H7 (cell line): ENCODE measurements around the gene MAB21L3. TPM values are rescaled to one million over a fixed set of nuclear protein-coding genes. Genes with fewer than 3 reads are reported as not detected.
A peak's percentile ranks its signal among the peaks of the same experiment; 100 is the strongest.

ENCODE experiments used
- DNase-seq: peaks from one replicate; pipeline ENCODE4 v3.0.0; 2012
- H3K27me3 ChIP-seq: 2 replicates; pipeline ENCODE4 v1.6.0; 2011; ENCODE audit warnings: mild to moderate bottlenecking, low read length; ENCODE audit not compliant: control insufficient read depth, insufficient read depth
- H3K36me3 ChIP-seq: replicated peaks from 2 replicates; pipeline ENCODE4 v1.5.1; 2011; ENCODE audit warnings: low read length; ENCODE audit not compliant: control insufficient read depth, insufficient read depth
- H3K4me3 ChIP-seq: 2 replicates; pipeline ENCODE4 v1.5.1; 2011; ENCODE audit warnings: low read depth, mild to moderate bottlenecking, control low read depth, low read length, moderate library complexity; ENCODE audit not compliant: insufficient read depth
- total RNA-seq: library from RNA; depleted of rRNA; stranded (reverse); fragments of >200 nt; shearing (Covaris generic); gene quantifications from 2 replicates; pipeline ENCODE4 v1.2.3, GENCODE V29; 2014

The MAB21L3 gene
- total RNA-seq, 1 experiment from 2014 or later = 0.07 TPM

- Histone ChIP-seq H3K36me3 (no peaks in the 10 kb centered on the region), H3K4me3 (no peak overlapping the region), H3K27me3 (no peaks in the 10 kb centered on the region)
- DNase-seq = no peak
Measured at GRCh38 chr1:116159177-116159576, 48.0 kb downstream of the MAB21L3 start.

GRCh38 chr1:116159611-116160010 is 48.4 kb downstream of the MAB21L3 start:
- no peaks in the 10 kb centered on the region for H3K36me3 ChIP-seq
- DNase-seq = no peak
- no peaks in the 10 kb centered on the region for H3K27me3 ChIP-seq
- H3K4me3 ChIP-seq = no peak overlapping the region

DNA sequence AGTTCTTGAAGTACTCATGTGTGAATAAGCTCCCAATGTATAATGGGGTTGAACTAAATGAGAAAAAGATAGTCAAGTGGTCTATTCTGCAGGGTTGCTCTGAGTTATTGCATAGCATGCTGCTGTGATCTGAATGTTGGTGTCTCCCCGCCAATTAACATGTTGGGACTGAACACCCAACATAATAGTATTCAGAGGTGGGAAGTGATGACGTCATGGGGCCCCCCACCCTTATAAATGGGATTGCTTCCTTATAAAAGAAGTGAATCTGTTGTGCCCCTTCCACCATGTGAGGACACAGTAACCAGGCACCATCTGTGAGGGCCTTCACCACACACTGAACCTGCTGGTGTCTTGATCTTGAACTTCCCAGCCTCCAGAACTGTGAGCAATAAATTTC is 50.2 kb downstream of the MAB21L3 start:
- Histone ChIP-seq H3K4me3 (no peak overlapping the region), H3K36me3 (no peaks in the 10 kb centered on the region), H3K27me3 (no peaks in the 10 kb centered on the region; the same call in 1 of the 2 replicates)
- DNase-seq = no peak

DNA sequence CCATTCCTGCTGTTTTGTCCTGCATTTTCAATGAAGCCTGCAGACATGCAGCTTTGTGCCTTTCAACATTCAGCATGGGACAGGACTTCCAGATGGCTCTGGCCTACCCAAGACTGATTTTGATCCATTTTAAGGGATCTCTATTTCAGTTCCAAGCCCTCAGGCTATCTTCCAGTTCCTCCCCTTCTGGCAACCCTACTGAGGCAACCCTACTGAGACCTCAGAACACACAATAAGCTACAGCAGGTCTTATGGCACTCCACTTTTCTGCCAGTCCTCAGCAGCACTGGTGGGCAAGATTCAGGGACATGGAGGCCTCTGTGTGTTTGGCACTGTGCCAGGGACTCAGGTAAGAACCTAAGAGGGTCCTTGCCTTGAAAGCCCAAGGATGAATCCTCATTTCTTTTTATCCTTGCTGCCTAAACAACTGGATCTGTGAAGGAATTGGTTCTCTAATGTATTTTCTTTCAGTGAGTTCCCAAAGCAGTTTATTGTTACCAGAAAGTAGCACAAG is 50.7 kb downstream of the MAB21L3 start:
- DNase-seq = no peak
- Histone ChIP-seq H3K4me3 (no peak overlapping the region), H3K27me3 (peaks cover 2% of the 10 kb centered on the region), H3K36me3 (no peaks in the 10 kb centered on the region)

- Histone ChIP-seq H3K4me3 (no peak overlapping the region), H3K36me3 (no peaks in the 10 kb centered on the region), H3K27me3 (peaks cover 14% of the 10 kb centered on the region)
- no peak for DNase-seq
Measured at GRCh38 chr1:116163533-116163932, 52.3 kb downstream of the MAB21L3 start.

GRCh38 chr1:116164150-116164549 is 53.0 kb downstream of the MAB21L3 start:
- Histone ChIP-seq H3K36me3 (no peaks in the 10 kb centered on the region), H3K27me3 (peaks cover 19% of the 10 kb centered on the region), H3K4me3 (no peak overlapping the region)
- no peak for DNase-seq

GRCh38 chr1:116164604-116165368 is 53.6 kb downstream of the MAB21L3 start:
- no peak overlapping the region for H3K4me3 ChIP-seq
- DNase-seq = no peak
- peaks cover 19% of the 10 kb centered on the region for H3K27me3 ChIP-seq
- H3K36me3 ChIP-seq = no peaks in the 10 kb centered on the region

- Histone ChIP-seq H3K36me3 (no peaks in the 10 kb centered on the region), H3K4me3 (no peak overlapping the region), H3K27me3 (peaks cover 19% of the 10 kb centered on the region)
- no peak for DNase-seq
Measured at GRCh38 chr1:116165572-116165971, 54.4 kb downstream of the MAB21L3 start.

DNA sequence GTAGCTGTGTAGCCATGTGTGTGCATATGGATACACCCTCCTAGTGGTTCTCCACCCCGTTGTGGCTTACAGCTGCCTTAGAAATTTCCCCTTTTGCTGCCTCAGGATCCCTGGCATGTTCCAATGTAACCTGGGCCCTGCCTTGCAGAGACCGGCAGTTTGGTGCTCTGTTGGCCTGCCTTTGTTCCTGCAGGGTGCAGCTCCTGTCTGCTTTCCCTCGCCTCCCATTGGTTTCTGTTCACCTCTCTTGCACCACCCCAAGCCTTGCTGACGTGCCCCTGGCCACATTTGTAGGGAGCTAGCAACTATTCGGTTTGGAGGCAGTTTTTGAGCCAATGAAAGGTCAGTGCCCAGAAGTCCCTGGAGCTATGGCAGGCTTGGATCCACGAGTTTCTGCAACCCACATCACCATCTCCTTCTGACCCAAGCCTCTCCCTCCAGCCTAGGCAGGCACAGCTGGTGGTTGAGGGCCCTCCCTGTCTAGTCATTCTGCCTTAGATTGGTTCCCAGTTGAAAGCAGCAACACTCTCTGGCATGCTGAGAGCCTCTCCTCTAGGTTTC is 54.9 kb downstream of the MAB21L3 start:
- H3K4me3 ChIP-seq = no peak overlapping the region
- H3K27me3 ChIP-seq = peaks cover 19% of the 10 kb centered on the region
- no peaks in the 10 kb centered on the region for H3K36me3 ChIP-seq
- DNase-seq = no peak

DNA sequence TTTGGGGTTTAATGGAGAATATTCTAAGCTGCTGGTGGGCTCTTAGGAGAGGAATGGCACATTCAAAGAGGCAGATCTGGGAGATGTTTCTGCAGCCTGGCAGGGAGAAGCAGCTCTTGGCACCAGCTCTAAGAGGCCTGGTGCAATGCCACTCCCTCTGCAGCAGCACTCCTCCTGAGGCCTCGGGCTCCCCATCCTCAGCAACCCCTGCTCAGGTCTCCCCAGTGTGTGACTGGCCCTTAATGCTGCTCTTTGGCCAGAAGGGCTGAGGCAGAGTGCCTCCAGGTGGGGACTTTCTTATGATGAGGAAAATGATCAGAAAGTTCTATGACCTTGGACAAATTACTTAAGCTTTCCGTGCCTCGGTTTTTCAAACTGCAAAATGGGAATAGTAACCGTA is 55.5 kb downstream of the MAB21L3 start:
- DNase-seq = no peak
- Histone ChIP-seq H3K27me3 (peaks cover 19% of the 10 kb centered on the region), H3K36me3 (no peaks in the 10 kb centered on the region), H3K4me3 (no peak overlapping the region)

DNA sequence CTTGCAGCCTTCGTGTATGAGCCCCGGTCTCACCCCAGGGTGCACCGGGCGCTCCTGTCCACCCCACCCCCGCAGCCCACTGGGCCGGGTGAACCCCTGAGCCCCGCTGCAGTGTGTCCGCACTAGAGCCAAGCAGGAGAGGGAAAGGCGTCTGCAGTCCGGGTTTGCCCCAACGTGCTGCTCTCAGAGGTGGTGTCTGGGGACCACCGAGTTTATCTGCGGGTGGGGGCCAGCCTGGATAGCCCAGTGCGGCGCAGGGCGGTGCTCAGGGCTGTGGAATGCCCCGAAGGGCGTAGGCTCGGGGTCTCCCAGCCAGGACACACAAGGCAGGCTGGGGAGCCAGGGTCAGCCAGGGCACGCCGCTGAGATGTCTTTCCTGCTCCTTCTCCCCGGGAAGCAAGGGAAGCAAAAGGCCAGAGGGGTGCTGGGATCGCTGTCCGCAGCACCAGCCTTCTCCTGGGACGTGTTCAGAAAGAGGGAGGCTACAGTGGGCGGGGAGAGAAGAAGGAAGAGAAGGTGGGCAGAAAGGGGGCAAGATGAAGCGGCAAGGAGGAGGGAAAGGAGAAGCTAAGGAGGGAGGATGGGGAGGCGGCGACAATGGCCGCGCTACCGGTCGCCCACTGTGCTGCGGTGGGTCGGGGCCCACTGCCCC is 56.6 kb downstream of the MAB21L3 start:
- peak overlapping the region; percentile 74 for H3K4me3 ChIP-seq
- DNase-seq = peak; percentile 70
- H3K36me3 ChIP-seq = no peaks in the 10 kb centered on the region
- peaks cover 19% of the 10 kb centered on the region for H3K27me3 ChIP-seq

DNA sequence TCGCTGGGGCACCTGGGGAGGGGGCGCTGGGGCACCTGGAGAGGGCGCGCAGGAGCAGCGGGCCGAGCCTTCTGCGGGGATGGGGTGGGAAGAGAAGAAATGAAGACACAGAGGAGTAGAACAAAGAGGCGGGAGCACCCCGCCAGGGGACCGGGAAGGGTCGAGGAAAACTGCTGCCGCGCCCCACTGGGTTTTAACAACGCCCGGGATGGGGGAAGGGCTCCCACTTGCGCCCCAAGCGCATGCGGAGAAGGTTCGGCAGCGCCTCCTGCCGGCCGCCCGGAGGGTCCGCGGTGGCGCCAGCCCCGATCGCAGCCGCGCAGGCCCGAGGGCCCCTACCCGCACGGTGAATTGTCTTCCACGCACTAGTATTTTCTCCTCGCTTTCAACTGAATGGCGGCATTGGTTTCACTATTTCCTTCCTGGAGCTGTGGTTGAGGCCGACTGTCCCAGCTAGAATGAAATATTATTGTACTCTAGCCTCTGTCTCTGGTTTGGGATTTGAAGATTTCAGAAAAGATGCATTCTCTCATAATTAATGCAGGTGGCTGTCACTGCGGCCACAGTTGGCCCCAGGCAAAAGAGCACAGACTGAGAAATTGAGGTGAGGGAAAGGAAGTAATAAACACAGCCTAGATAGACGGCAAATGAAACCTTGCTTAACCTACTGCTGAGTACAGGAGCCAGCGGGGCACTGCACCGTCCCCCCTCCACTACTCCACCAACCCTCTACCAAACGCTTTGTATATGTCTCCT is 57.3 kb downstream of the MAB21L3 start:
- no peaks in the 10 kb centered on the region for H3K36me3 ChIP-seq

DNA sequence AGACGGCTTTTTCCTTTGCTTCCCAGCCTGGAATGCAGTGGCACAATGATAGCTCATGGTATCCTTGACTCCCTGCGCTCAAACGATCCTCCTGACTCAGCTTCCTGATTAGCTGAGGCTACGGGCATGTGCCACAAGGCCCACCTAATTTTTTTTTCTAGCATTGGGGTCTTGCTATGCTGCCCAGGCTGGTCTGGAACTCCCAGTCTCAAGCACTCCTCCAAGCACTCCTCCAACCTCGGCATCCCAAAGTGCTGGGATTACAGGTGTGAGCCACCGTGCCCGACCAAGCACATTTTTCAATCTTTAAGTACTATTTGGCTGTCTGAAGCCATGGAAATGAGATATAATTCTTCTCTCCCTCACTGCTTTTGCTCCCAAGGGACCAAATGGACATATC is 58.7 kb downstream of the MAB21L3 start:
- no peak for DNase-seq
- Histone ChIP-seq H3K4me3 (no peak overlapping the region), H3K36me3 (no peaks in the 10 kb centered on the region), H3K27me3 (peaks cover 19% of the 10 kb centered on the region)

More for the DNA sequence above, 57.3 kb downstream of the MAB21L3 start:
- peak overlapping the region; percentile 74 for H3K4me3 ChIP-seq
- peaks cover 19% of the 10 kb centered on the region for H3K27me3 ChIP-seq
- DNase-seq = peak; percentile 92

DNA sequence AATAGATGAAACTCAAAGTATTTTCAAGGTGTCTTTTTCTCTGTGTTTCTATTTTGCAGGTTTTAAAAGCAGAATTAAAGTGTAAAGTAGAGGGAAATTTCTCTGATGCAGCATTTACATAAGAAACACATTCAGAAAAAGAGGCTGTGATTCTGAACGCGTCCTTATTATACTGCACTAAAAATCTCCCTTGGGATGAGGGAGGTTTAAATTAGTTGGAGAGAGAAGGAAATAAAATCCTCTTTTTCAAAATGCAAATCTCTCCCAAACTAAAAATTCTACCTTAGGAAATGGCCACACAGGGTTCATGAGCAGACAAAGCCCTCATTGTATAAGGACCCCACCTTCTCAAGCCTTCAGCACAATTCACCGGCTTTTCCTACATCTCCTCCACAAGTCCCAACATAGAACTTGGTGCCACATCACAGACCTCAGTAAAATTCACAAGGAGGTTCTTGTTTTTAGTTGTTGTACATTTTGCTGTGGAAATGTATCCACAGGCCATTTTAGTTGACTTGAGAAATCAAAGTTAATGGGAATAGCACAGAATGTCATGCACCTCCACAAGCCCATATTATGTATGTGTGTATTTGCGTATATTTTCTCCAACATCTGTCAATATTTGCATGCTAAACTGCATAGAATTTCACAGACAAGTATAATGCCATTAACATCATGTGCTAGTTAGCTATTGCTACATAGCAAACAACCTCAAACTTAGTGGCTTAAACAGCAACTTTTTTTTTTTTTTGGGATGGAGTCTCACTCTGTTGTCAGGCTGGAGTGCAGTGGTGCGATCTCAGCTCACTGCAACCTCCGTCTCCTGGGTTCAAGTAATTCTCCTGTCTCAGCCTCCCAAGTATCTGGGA is 59.8 kb downstream of the MAB21L3 start:
- Histone ChIP-seq H3K36me3 (no peaks in the 10 kb centered on the region), H3K4me3 (no peak overlapping the region), H3K27me3 (peaks cover 19% of the 10 kb centered on the region)
- no peak for DNase-seq
